MM.1S (cell line): ENCODE results near the gene MYL10.
"Not testable (repeated sequence)": the region's sequence is repeated elsewhere in the genome, so short reads cannot be mapped to it uniquely, and the experiment has no call there.

ENCODE experiments used
- DNase-seq: peaks from one replicate; pipeline ENCODE4 v3.0.0-alpha.2; 2015
- H2AFZ ChIP-seq: fragments of 300-600 bp; sonication (generic); 2 replicates; pipeline ENCODE4 v1.6.0; 2016; ENCODE audit warnings: antibody characterized with exemption, low read length
- H3F3A ChIP-seq: fragments of 300-600 bp; sonication (generic); 2 replicates; pipeline ENCODE4 v1.6.1; 2016; ENCODE audit warnings: mild to moderate bottlenecking, antibody characterized with exemption, low read length, moderate library complexity, mixed read lengths; ENCODE audit not compliant: insufficient read depth
- H3K27ac ChIP-seq: fragments of 300-600 bp; sonication (generic); 2 replicates; pipeline ENCODE4 v1.5.1; 2016; ENCODE audit warnings: mild to moderate bottlenecking, low read length
- H3K27me3 ChIP-seq: fragments of 300-600 bp; sonication (generic); replicated peaks from 2 replicates; pipeline ENCODE4 v1.6.0; 2016; ENCODE audit warnings: low read length; ENCODE audit not compliant: insufficient read depth
- H3K36me3 ChIP-seq: fragments of 300-600 bp; sonication (generic); replicated peaks from 2 replicates; pipeline ENCODE4 v1.6.1; 2016; ENCODE audit warnings: mild to moderate bottlenecking, low read length, mixed read lengths; ENCODE audit not compliant: insufficient read depth
- H3K4me1 ChIP-seq: fragments of 300-600 bp; sonication (generic); 2 replicates; pipeline ENCODE4 v1.6.1; 2016; ENCODE audit warnings: low read length, mixed read lengths
- H3K4me2 ChIP-seq: fragments of 300-600 bp; sonication (generic); 2 replicates; pipeline ENCODE4 v1.6.0; 2016; ENCODE audit warnings: low read depth, low read length
- H3K4me3 ChIP-seq: fragments of 300-600 bp; sonication (generic); 2 replicates; pipeline ENCODE4 v1.5.1; 2016; ENCODE audit warnings: low read length, mixed read lengths
- H3K79me2 ChIP-seq: fragments of 300-600 bp; sonication (generic); 2 replicates; pipeline ENCODE4 v1.6.1; 2016; ENCODE audit warnings: mixed run types, low read length, mixed read lengths
- H3K9ac ChIP-seq: fragments of 300-600 bp; sonication (generic); 2 replicates; pipeline ENCODE4 v1.6.1; 2016; ENCODE audit warnings: low read length, mixed read lengths
- H3K9me2 ChIP-seq: fragments of 300-600 bp; sonication (generic); replicated peaks from 2 replicates; pipeline ENCODE4 v1.6.1; 2016; ENCODE audit warnings: mild to moderate bottlenecking, low read length, mixed read lengths; ENCODE audit not compliant: insufficient read depth
- H3K9me3 ChIP-seq: fragments of 300-600 bp; sonication (generic); replicated peaks from 2 replicates; pipeline ENCODE4 v1.6.1; 2016; ENCODE audit warnings: mild to moderate bottlenecking, low read length, mixed read lengths; ENCODE audit not compliant: insufficient read depth
- H4K20me1 ChIP-seq: fragments of 300-600 bp; sonication (generic); 2 replicates; pipeline ENCODE4 v1.6.1; 2016; ENCODE audit warnings: mild to moderate bottlenecking, low read length, moderate library complexity, mixed read lengths; ENCODE audit not compliant: insufficient read depth
- EZH2 ChIP-seq: fragments of 300-600 bp; sonication (generic); optimal IDR thresholded peaks from 2 replicates; pipeline ENCODE3; 2017; ENCODE audit warnings: low read depth, mild to moderate bottlenecking, antibody characterized with exemption, low read length, mixed read lengths
- EZH2phosphoT487 ChIP-seq: fragments of 300-600 bp; sonication (generic); IDR thresholded peaks from 2 replicates; pipeline ENCODE4 v1.6.1; 2018; ENCODE audit warnings: antibody characterized with exemption, low read length
- TF ChIP-seq, protein P1 (sequence below): fragments of 300-600 bp; sonication (generic); IDR thresholded peaks from 2 replicates; pipeline ENCODE4 v1.5.1; 2016; ENCODE audit warnings: antibody characterized with exemption, low read length, mixed read lengths

MYL10 gene

DNA sequence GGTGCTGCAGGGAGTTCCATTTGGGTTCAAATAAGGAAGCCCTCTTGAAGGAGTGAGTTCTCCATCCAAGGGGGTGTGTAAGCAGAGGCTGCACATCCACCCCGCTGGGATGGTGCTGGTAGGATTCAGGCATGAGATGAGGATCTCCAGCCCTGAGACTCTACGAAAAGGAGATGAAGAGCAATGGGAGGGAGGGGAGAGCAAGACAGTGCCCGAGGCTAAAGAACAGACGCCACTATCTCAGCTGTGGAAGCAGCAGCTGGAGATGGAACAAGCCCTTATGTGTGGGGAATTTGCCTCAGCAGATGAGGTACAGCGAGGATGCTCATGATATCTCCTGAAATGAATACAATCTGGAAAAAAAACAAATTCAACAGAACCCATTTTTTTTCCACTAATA, 28.1 kb upstream of the MYL10 start:
- Histone ChIP-seq H3K9ac (no peak overlapping the region), H3K36me3 (no peaks in the 10 kb centered on the region), H3K27me3 (no peaks in the 10 kb centered on the region; the same call in 1 of the 2 replicates), H3K27ac (no peak overlapping the region), H3K9me2 (no peaks in the 10 kb centered on the region), H4K20me1 (no peaks in the 10 kb centered on the region), H3K4me2 (no peak overlapping the region), H3K79me2 (no peaks in the 10 kb centered on the region), H3K4me1 (no peaks in the 10 kb centered on the region), H3K9me3 (no peaks in the 10 kb centered on the region), H3K4me3 (no peak overlapping the region), H3F3A (no peaks in the 10 kb centered on the region), H2AFZ (no peak overlapping the region)
- DNase-seq: no peak
- TF ChIP-seq EZH2: no peak
- no peak for TF ChIP-seq EZH2phosphoT487
- TF ChIP-seq, protein P1, sequence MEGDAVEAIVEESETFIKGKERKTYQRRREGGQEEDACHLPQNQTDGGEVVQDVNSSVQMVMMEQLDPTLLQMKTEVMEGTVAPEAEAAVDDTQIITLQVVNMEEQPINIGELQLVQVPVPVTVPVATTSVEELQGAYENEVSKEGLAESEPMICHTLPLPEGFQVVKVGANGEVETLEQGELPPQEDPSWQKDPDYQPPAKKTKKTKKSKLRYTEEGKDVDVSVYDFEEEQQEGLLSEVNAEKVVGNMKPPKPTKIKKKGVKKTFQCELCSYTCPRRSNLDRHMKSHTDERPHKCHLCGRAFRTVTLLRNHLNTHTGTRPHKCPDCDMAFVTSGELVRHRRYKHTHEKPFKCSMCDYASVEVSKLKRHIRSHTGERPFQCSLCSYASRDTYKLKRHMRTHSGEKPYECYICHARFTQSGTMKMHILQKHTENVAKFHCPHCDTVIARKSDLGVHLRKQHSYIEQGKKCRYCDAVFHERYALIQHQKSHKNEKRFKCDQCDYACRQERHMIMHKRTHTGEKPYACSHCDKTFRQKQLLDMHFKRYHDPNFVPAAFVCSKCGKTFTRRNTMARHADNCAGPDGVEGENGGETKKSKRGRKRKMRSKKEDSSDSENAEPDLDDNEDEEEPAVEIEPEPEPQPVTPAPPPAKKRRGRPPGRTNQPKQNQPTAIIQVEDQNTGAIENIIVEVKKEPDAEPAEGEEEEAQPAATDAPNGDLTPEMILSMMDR: no peak

- peak overlapping the region; percentile 38; the same call in 1 of the 2 replicates for H3K27ac ChIP-seq
- H3K79me2 ChIP-seq: no peaks in the 10 kb centered on the region
- H3K27me3 ChIP-seq: no peaks in the 10 kb centered on the region
- H3K4me2 ChIP-seq: peak overlapping the region; percentile 83
- no peak for DNase-seq
- H3K9me2 ChIP-seq: no peaks in the 10 kb centered on the region
- peak overlapping the region; percentile 50; the same call in 1 of the 2 replicates for H3K9ac ChIP-seq
- peak overlapping the region; percentile 55 for H3K4me3 ChIP-seq
- H3K4me1 ChIP-seq: peaks cover 9% of the 10 kb centered on the region; the same call in 1 of the 2 replicates
- H3F3A ChIP-seq: peaks cover 6% of the 10 kb centered on the region
- no peaks in the 10 kb centered on the region for H3K9me3 ChIP-seq
- peak overlapping the region; percentile 93 for H2AFZ ChIP-seq
- H4K20me1 ChIP-seq: no peaks in the 10 kb centered on the region
- no peaks in the 10 kb centered on the region for H3K36me3 ChIP-seq
- no peak for TF ChIP-seq EZH2
- no peak for TF ChIP-seq EZH2phosphoT487
- TF ChIP-seq, protein P1: no peak
Observed at GRCh38 chr7:101651112-101651511, 22.0 kb upstream of the MYL10 start.

GRCh38 chr7:101650579-101651081, 21.5 kb upstream of the MYL10 start:
- Histone ChIP-seq H3K79me2 (no peaks in the 10 kb centered on the region), H3K36me3 (no peaks in the 10 kb centered on the region), H4K20me1 (no peaks in the 10 kb centered on the region), H3K4me2 (peak overlapping the region; percentile 83), H3K9ac (peak overlapping the region; percentile 50; the same call in 1 of the 2 replicates), H3K4me3 (peak overlapping the region; percentile 55), H3F3A (peaks cover 6% of the 10 kb centered on the region), H3K9me3 (no peaks in the 10 kb centered on the region), H3K27ac (peak overlapping the region; percentile 38; the same call in 1 of the 2 replicates), H3K4me1 (peaks cover 9% of the 10 kb centered on the region; the same call in 1 of the 2 replicates), H3K9me2 (no peaks in the 10 kb centered on the region), H3K27me3 (no peaks in the 10 kb centered on the region), H2AFZ (peak overlapping the region; percentile 93)
- TF ChIP-seq EZH2phosphoT487: no peak
- TF ChIP-seq, protein P1: no peak
- no peak for TF ChIP-seq EZH2
- peak; percentile 81 for DNase-seq

DNA sequence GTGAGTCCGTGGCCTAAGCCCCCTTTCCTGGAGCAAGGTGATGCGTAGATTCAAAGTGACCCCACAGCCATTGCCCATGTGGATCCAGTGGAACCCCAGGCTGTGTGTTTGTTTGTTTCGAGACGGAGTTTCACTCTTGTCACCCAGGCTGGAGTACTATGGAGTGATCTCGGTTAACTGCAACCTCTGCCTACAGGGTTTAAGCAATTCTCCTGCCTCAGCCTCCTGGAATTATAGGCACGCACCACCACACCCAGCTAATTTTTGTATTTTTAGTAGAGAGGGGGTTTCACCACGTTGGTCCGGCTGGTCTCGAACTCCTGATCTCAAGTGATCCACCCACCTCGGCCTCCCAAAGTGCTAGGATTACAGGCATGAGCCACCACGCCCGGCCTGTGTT, 18.8 kb upstream of the MYL10 start:
- H3F3A ChIP-seq, H3K4me2 ChIP-seq, H3K9me3 ChIP-seq, H3K27ac ChIP-seq, H3K79me2 ChIP-seq, H3K9me2 ChIP-seq, H2AFZ ChIP-seq, H3K9ac ChIP-seq, H4K20me1 ChIP-seq, H3K36me3 ChIP-seq, DNase-seq, H3K27me3 ChIP-seq, H3K4me1 ChIP-seq, H3K4me3 ChIP-seq: not testable (repeated sequence)
